H9 (cell line): ENCODE measurements around the gene YJU2. TPM values are rescaled to one million over a fixed set of nuclear protein-coding genes. Genes with fewer than 3 reads are reported as not detected.

Experiments
- DNase-seq: peaks from one replicate; pipeline ENCODE4 v3.0.0-alpha.2; 2017
- H2AFZ ChIP-seq: one replicate; pipeline ENCODE4 v1.6.1; 2013; ENCODE audit warnings: mild to moderate bottlenecking, low read length, control low read depth, moderate library complexity
- H2AK5ac ChIP-seq: 2 replicates; pipeline ENCODE4 v1.6.1; 2013; ENCODE audit warnings: low read length, control low read depth, mixed read lengths; ENCODE audit not compliant: insufficient read length
- H2BK120ac ChIP-seq: one replicate; pipeline ENCODE4 v1.6.1; 2013; ENCODE audit warnings: low read depth, mild to moderate bottlenecking, low read length, control low read depth, inconsistent platforms; ENCODE audit not compliant: poor library complexity, severe bottlenecking
- H2BK12ac ChIP-seq: 2 replicates; pipeline ENCODE4 v1.6.1; 2013; ENCODE audit warnings: low read length, control low read depth, mixed read lengths, low read depth; ENCODE audit not compliant: insufficient read length
- H2BK15ac ChIP-seq: 2 replicates; pipeline ENCODE4 v1.6.1; 2013; ENCODE audit warnings: low read depth, low read length, control low read depth
- H2BK20ac ChIP-seq: one replicate; pipeline ENCODE4 v1.6.1; 2013; ENCODE audit warnings: low read depth, mild to moderate bottlenecking, low read length, control low read depth, inconsistent platforms; ENCODE audit not compliant: poor library complexity, severe bottlenecking
- H2BK5ac ChIP-seq: 2 replicates; pipeline ENCODE4 v1.6.1; 2013; ENCODE audit warnings: low read length, control low read depth, mixed read lengths; ENCODE audit not compliant: insufficient read length
- H3K14ac ChIP-seq: 2 replicates; pipeline ENCODE4 v1.6.1; 2013; ENCODE audit warnings: low read length, control low read depth; ENCODE audit not compliant: insufficient read depth
- H3K18ac ChIP-seq: 2 replicates; pipeline ENCODE4 v1.6.1; 2013; ENCODE audit warnings: low read depth, mild to moderate bottlenecking, mixed read lengths, low read length, control low read depth; ENCODE audit not compliant: insufficient read length
- H3K23ac ChIP-seq: 2 replicates; pipeline ENCODE4 v1.6.1; 2013; ENCODE audit warnings: low read length, control low read depth, mixed read lengths, low read depth; ENCODE audit not compliant: insufficient read length
- H3K23me2 ChIP-seq: 2 replicates; pipeline ENCODE4 v1.6.1; 2013; ENCODE audit warnings: low read depth, mild to moderate bottlenecking, mixed read lengths, low read length, control low read depth; ENCODE audit not compliant: insufficient read length, poor library complexity, severe bottlenecking
- H3K27ac ChIP-seq: 2 replicates; pipeline ENCODE4 v1.5.1; 2013; ENCODE audit warnings: low read length, control low read depth, mixed read lengths, low read depth; ENCODE audit not compliant: insufficient read length
- H3K27me3 ChIP-seq: 2 replicates; pipeline ENCODE4 v1.6.1; 2013; ENCODE audit warnings: low read length, control low read depth, inconsistent platforms; ENCODE audit not compliant: insufficient read depth
- H3K4ac ChIP-seq: 2 replicates; pipeline ENCODE4 v1.6.1; 2013; ENCODE audit warnings: low read depth, mild to moderate bottlenecking, control low read depth, inconsistent platforms, low read length, moderate library complexity
- H3K4me1 ChIP-seq: 2 replicates; pipeline ENCODE4 v1.6.1; 2013; ENCODE audit warnings: low read length, control low read depth, inconsistent platforms; ENCODE audit not compliant: insufficient read depth
- H3K4me2 ChIP-seq: 2 replicates; pipeline ENCODE4 v1.6.1; 2013; ENCODE audit warnings: low read length, control low read depth, mixed read lengths; ENCODE audit not compliant: insufficient read length, insufficient read depth
- H3K56ac ChIP-seq: 2 replicates; pipeline ENCODE4 v1.6.1; 2013; ENCODE audit warnings: low read depth, mild to moderate bottlenecking, mixed read lengths, low read length, control low read depth; ENCODE audit not compliant: insufficient read length
- H3K79me1 ChIP-seq: 2 replicates; pipeline ENCODE4 v1.6.1; 2013; ENCODE audit warnings: low read depth, mild to moderate bottlenecking, moderate library complexity, low read length, control low read depth, inconsistent platforms; ENCODE audit not compliant: insufficient read depth, poor library complexity, severe bottlenecking
- H3K79me2 ChIP-seq: 2 replicates; pipeline ENCODE4 v1.6.1; 2013; ENCODE audit warnings: low read length, control low read depth, inconsistent platforms; ENCODE audit not compliant: insufficient read depth
- H3K9ac ChIP-seq: 2 replicates; pipeline ENCODE4 v1.6.1; 2013; ENCODE audit warnings: low read length, control low read depth, mixed read lengths; ENCODE audit not compliant: insufficient read length; ENCODE audit errors: extremely low read depth
- H3K9me3 ChIP-seq: one replicate; pipeline ENCODE4 v1.6.1; 2013; ENCODE audit warnings: low read depth, low read length, inconsistent platforms; ENCODE audit not compliant: control insufficient read depth
- H3T11ph ChIP-seq: one replicate; pipeline ENCODE4 v1.6.1; 2013; ENCODE audit warnings: mild to moderate bottlenecking, low read length, control low read depth, inconsistent platforms
- H4K20me1 ChIP-seq: one replicate; pipeline ENCODE4 v1.6.1; 2013; ENCODE audit not compliant: control insufficient read depth, insufficient read length, insufficient read depth
- H4K5ac ChIP-seq: 2 replicates; pipeline ENCODE4 v1.6.1; 2013; ENCODE audit warnings: low read depth, mild to moderate bottlenecking, mixed read lengths, low read length, control low read depth; ENCODE audit not compliant: insufficient read length
- H4K8ac ChIP-seq: replicated peaks from 2 replicates; pipeline ENCODE4 v1.6.1; 2013; ENCODE audit warnings: low read length, control low read depth, mixed read lengths, low read depth; ENCODE audit not compliant: insufficient read length
- H4K91ac ChIP-seq: 2 replicates; pipeline ENCODE4 v1.6.1; 2013; ENCODE audit warnings: low read depth, mild to moderate bottlenecking, moderate library complexity, mixed read lengths, low read length, control low read depth; ENCODE audit not compliant: insufficient read length
- H3K27ac Mint-ChIP-seq, 3 experiments: 2 replicates in 2 of 3; 3 replicates in 1 of 3; pipeline ENCODE4 v1.8.0; 2020 to 2021; ENCODE audit warnings: mixed read lengths in 3 of 3, mild to moderate bottlenecking in 1 of 3, moderate library complexity in 1 of 3
- H3K27me3 Mint-ChIP-seq: 2 replicates; pipeline ENCODE4 v1.8.0; 2021; ENCODE audit warnings: low read depth, mild to moderate bottlenecking, moderate library complexity, mixed read lengths
- H3K36me3 Mint-ChIP-seq, 3 experiments: 2 replicates in 2 of 3; 3 replicates in 1 of 3; pipeline ENCODE4 v1.8.0; 2020 to 2021; ENCODE audit warnings: low read depth in 3 of 3, mixed read lengths in 3 of 3; ENCODE audit not compliant: insufficient read depth in 1 of 3
- H3K4me1 Mint-ChIP-seq, 2 experiments: 2 replicates each; pipeline ENCODE4 v1.8.0; 2020; ENCODE audit warnings: mixed read lengths in 2 of 2
- H3K4me3 Mint-ChIP-seq, 2 experiments: 2 replicates in 1 of 2; 3 replicates in 1 of 2; pipeline ENCODE4 v1.8.0; 2020 to 2021; ENCODE audit warnings: mild to moderate bottlenecking in 2 of 2, mixed read lengths in 2 of 2, moderate library complexity in 1 of 2
- H3K9me3 Mint-ChIP-seq, 2 experiments: 2 replicates in 1 of 2; 3 replicates in 1 of 2; pipeline ENCODE4 v1.8.0; 2020; ENCODE audit warnings: mild to moderate bottlenecking in 2 of 2, mixed read lengths in 2 of 2, moderate library complexity in 1 of 2
- CTCF ChIP-seq: fragments of 200-600 bp; sonication (generic); conservative IDR thresholded peaks from 3 replicates; pipeline ENCODE4 v1.8.0; 2021; ENCODE audit warnings: antibody characterized with exemption, mild to moderate bottlenecking
- WGBS: extraction: QIAGEN DNeasy Blood & Tissue Kit; methylation state at CpG from one replicate; pipeline ENCODE4 v1.1.7; 2013; ENCODE audit warnings: missing lambda C conversion rate, low lambda C conversion rate, mixed read lengths; ENCODE audit not compliant: insufficient read length; ENCODE audit errors: extremely low coverage; 5-methylcytosine and 5-hydroxymethylcytosine counted together
- total RNA-seq: library from RNA; stranded (reverse); gene quantifications from 2 replicates; pipeline ENCODE4 v1.2.1, GENCODE V29; 2021

YJU2 gene
- total RNA-seq, 1 experiment from 2014 or later = 31.0 TPM

GRCh38 chr19:4238831-4239230 is 8.0 kb upstream of the YJU2 start:
- H2BK20ac ChIP-seq = no peak overlapping the region
- no peak overlapping the region for H3K4me2 ChIP-seq
- H3K9ac ChIP-seq = no peak overlapping the region
- no peak overlapping the region for H3K14ac ChIP-seq
- H3K4me3 Mint-ChIP-seq = no peak overlapping the region
- no peak overlapping the region for H2BK5ac ChIP-seq
- H3T11ph ChIP-seq = no peak overlapping the region
- H4K20me1 ChIP-seq = no peaks in the 10 kb centered on the region
- no peak overlapping the region for H3K23ac ChIP-seq
- H2AFZ ChIP-seq = no peak overlapping the region
- no peaks in the 10 kb centered on the region for H3K4me1 ChIP-seq
- peaks cover 0 to 5% of the 10 kb centered on the region in 2 experiments; a peak in 2 of 4 replicates for H3K4me1 Mint-ChIP-seq
- no peak overlapping the region for H3K18ac ChIP-seq
- H3K79me2 ChIP-seq = no peaks in the 10 kb centered on the region
- no peaks in the 10 kb centered on the region; a peak in 1 of 7 replicates for H3K36me3 Mint-ChIP-seq
- no peak overlapping the region for H2AK5ac ChIP-seq
- H2BK15ac ChIP-seq = no peak overlapping the region
- H3K27me3 ChIP-seq = no peaks in the 10 kb centered on the region
- peaks cover 18% of the 10 kb centered on the region for H3K27me3 Mint-ChIP-seq
- TF ChIP-seq CTCF = no peak
- no peaks in the 10 kb centered on the region for H3K23me2 ChIP-seq
- H3K56ac ChIP-seq = no peak overlapping the region
- no peak overlapping the region for H2BK120ac ChIP-seq
- H3K79me1 ChIP-seq = no peaks in the 10 kb centered on the region
- H4K8ac ChIP-seq = no peak overlapping the region
- H4K5ac ChIP-seq = no peak overlapping the region
- H3K27ac Mint-ChIP-seq = no peak overlapping the region
- H3K9me3 ChIP-seq = no peaks in the 10 kb centered on the region
- H3K4ac ChIP-seq = no peak overlapping the region
- H4K91ac ChIP-seq = no peak overlapping the region
- no peak overlapping the region for H2BK12ac ChIP-seq
- H3K9me3 Mint-ChIP-seq = peaks cover 5 to 12% of the 10 kb centered on the region in 2 experiments
- no peak overlapping the region for H3K27ac ChIP-seq
- WGBS = no CpG with 5 or more reads among the region's 4 CpGs
- no peak for DNase-seq
